CD4-positive, alpha-beta T cell (primary cell): Measurements from ENCODE around the gene LRRC42. TPM values are rescaled to one million over a fixed set of nuclear protein-coding genes. Genes with fewer than 3 reads are reported as not detected.

ENCODE experiments used
- ATAC-seq: fragments of 200-7000 bp; cut with Tn5 transposase; one replicate; pipeline ENCODE4 v1.10.0; 2022; ENCODE audit warnings: mild to moderate bottlenecking; ENCODE audit not compliant: poor library complexity
- CTCF ChIA-PET: fragments of 350-600 bp; sonication (Branson Sonifier 250); formaldehyde crosslinking; loops from one replicate; lab custom pipeline; 2021; ENCODE audit warnings: antibody characterized with exemption, inconsistent platforms; lab: Charles Lee
- POLR2A ChIA-PET: fragments of 350-600 bp; sonication (Branson Sonifier 250); formaldehyde crosslinking; loops from one replicate; lab custom pipeline; 2021; ENCODE audit warnings: antibody characterized with exemption, inconsistent platforms; lab: Charles Lee
- DNase-seq, 14 experiments: peaks; one replicate each; pipeline ENCODE4 v3.0.0-alpha.2; 2013 to 2020; ENCODE audit warnings: mixed read lengths in 2 of 14
- H3K27ac ChIP-seq, 2 donors: one replicate each; pipeline versions ENCODE4 v1.5.1 to v1.7.0; 2013; ENCODE audit warnings: low read length in 2 of 2, low read depth in 1 of 2, mild to moderate bottlenecking in 1 of 2
- H3K27me3 ChIP-seq, 2 experiments: 1 replicate in 1 of 2; 2 replicates in 1 of 2; pipeline versions ENCODE4 v1.6.1 to v1.7.0; 2013; ENCODE audit warnings: low read length in 2 of 2, control low read depth in 1 of 2, mild to moderate bottlenecking in 1 of 2, moderate library complexity in 1 of 2; ENCODE audit not compliant: insufficient read depth in 2 of 2, control insufficient read depth in 1 of 2
- H3K36me3 ChIP-seq: one replicate; pipeline ENCODE4 v1.6.1; 2013; ENCODE audit warnings: low read length, control low read depth; ENCODE audit not compliant: insufficient read depth
- H3K4me1 ChIP-seq: one replicate; pipeline ENCODE4 v1.6.1; 2013; ENCODE audit warnings: low read length, control low read depth; ENCODE audit not compliant: insufficient read depth
- H3K4me3 ChIP-seq: one replicate; pipeline ENCODE4 v1.5.1; 2013; ENCODE audit warnings: mild to moderate bottlenecking, low read length, moderate library complexity
- H3K9me3 ChIP-seq, 2 experiments: 1 replicate in 1 of 2; 2 replicates in 1 of 2; pipeline versions ENCODE4 v1.6.1 to v1.7.0; 2013; ENCODE audit warnings: low read length in 2 of 2, mild to moderate bottlenecking in 2 of 2, control low read depth in 1 of 2, moderate library complexity in 1 of 2; ENCODE audit not compliant: control insufficient read depth in 1 of 2, insufficient read depth in 1 of 2
- H3K27ac Mint-ChIP-seq: one replicate; pipeline ENCODE4 v1.8.0; 2020; ENCODE audit warnings: mixed read lengths
- H3K27me3 Mint-ChIP-seq: one replicate; pipeline ENCODE4 v1.8.0; 2021; ENCODE audit warnings: mixed read lengths
- H3K36me3 Mint-ChIP-seq: one replicate; pipeline ENCODE4 v1.8.0; 2021; ENCODE audit warnings: low read depth, mixed read lengths
- H3K4me1 Mint-ChIP-seq: one replicate; pipeline ENCODE4 v1.8.0; 2021; ENCODE audit warnings: low read depth, mixed read lengths
- H3K4me3 Mint-ChIP-seq: one replicate; pipeline ENCODE4 v1.8.0; 2020; ENCODE audit warnings: mild to moderate bottlenecking, mixed read lengths
- H3K9me3 Mint-ChIP-seq: one replicate; pipeline ENCODE4 v1.8.0; 2020; ENCODE audit warnings: mixed read lengths
- intact Hi-C, 2 experiments: fragments of 100-400 bp; cut with DNase I in 1 of 2; cut with micrococcal nuclease in 1 of 2; formaldehyde crosslinking; loops; one replicate each; pipeline versions ENCODE4 v1.15.1 to v1.9.0; 2023 to 2025; cut with DNase I, micrococcal nuclease
- total RNA-seq, 174 experiments: library from RNA in 2 of 174; stranded (reverse) in 2 of 174; gene quantifications; one replicate each; pipeline ENCODE4 v1.2.3 and lab custom pipeline; 2021 to 2026
- TF ChIP-seq, protein P1 (sequence below): fragments of 200-600 bp; IDR thresholded peaks from one replicate; pipeline ENCODE4 v1.8.0; 2022; ENCODE audit warnings: antibody characterized with exemption, mild to moderate bottlenecking

Gene LRRC42
- total RNA-seq, 2 experiments from 2014 or later = 3.9 to 5.0 TPM

DNA sequence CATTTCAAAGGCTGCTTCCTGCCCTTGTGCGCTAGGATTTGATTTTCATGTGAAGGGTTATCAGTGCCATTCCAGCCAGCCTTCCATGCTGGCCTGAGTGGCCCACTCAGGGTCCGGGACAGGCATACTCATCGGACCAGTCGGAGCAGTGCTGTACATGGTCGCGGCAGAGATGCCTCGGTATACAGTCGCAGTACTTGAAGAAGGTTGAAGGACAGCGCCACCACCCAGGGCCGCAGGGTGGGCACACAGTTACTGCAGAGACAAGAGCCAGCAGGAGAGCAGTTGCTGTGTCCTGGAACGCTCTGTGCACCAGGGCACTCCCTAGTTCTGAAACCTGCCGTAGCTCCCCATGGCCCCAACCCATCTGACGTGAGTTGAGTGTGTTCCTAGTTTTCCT is 62.7 kb downstream of the LRRC42 start:
- Mint-ChIP-seq H3K4me1 (no peaks in the 10 kb centered on the region), H3K27ac (no peak overlapping the region), H3K27me3 (no peaks in the 10 kb centered on the region), H3K9me3 (no peaks in the 10 kb centered on the region), H3K4me3 (no peak overlapping the region), H3K36me3 (no peaks in the 10 kb centered on the region)
- ATAC-seq (no peak), DNase-seq (no peak)
- POLR2A ChIA-PET = no interaction called here
- intact Hi-C loops = no loop called here
- Histone ChIP-seq H3K27me3 (no peaks in the 10 kb centered on the region), H3K4me3 (no peak overlapping the region), H3K4me1 (no peaks in the 10 kb centered on the region), H3K9me3 (peaks cover 0 to 6% of the 10 kb centered on the region in 2 experiments), H3K27ac (no peak overlapping the region), H3K36me3 (no peaks in the 10 kb centered on the region)
- CTCF ChIA-PET = interaction anchor here (0.6 kb wide), 1 partner anchor 24 kb away, joined by 3 read pairs; no protein-coding TSS in a partner anchor
- TF ChIP-seq, protein P1, sequence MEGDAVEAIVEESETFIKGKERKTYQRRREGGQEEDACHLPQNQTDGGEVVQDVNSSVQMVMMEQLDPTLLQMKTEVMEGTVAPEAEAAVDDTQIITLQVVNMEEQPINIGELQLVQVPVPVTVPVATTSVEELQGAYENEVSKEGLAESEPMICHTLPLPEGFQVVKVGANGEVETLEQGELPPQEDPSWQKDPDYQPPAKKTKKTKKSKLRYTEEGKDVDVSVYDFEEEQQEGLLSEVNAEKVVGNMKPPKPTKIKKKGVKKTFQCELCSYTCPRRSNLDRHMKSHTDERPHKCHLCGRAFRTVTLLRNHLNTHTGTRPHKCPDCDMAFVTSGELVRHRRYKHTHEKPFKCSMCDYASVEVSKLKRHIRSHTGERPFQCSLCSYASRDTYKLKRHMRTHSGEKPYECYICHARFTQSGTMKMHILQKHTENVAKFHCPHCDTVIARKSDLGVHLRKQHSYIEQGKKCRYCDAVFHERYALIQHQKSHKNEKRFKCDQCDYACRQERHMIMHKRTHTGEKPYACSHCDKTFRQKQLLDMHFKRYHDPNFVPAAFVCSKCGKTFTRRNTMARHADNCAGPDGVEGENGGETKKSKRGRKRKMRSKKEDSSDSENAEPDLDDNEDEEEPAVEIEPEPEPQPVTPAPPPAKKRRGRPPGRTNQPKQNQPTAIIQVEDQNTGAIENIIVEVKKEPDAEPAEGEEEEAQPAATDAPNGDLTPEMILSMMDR = no peak

DNA sequence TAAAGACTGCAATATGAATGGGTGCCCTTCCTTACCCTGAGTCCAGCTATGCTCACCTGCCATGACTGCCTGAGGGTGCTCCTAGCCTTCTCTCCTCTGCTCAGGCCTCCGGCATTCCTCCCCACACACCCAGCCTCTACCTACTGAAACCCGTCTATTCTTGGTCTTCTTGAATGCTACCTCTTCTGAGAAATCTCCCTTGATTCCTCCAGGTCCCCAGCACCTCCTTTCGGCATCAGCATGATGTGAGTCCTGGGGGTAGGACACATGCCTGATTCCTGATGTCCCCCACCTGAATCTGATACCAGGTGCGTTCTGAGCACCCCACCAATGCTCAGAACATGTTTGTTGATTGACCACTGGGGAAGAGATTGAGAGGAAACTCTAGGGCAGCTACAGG is 63.3 kb downstream of the LRRC42 start:
- Mint-ChIP-seq H3K9me3 (no peaks in the 10 kb centered on the region), H3K4me1 (no peaks in the 10 kb centered on the region), H3K27ac (no peak overlapping the region), H3K4me3 (no peak overlapping the region), H3K36me3 (no peaks in the 10 kb centered on the region), H3K27me3 (no peaks in the 10 kb centered on the region)
- DNase-seq (no peak), ATAC-seq (no peak)
- Histone ChIP-seq H3K27ac (no peak overlapping the region), H3K4me1 (no peaks in the 10 kb centered on the region), H3K9me3 (peaks cover 0 to under 1% of the 10 kb centered on the region in 2 experiments), H3K4me3 (no peak overlapping the region), H3K27me3 (no peaks in the 10 kb centered on the region), H3K36me3 (no peaks in the 10 kb centered on the region)
- intact Hi-C loops = no loop called here
- POLR2A ChIA-PET = no interaction called here
- CTCF ChIA-PET = no interaction called here
- TF ChIP-seq, protein P1 = no peak

- no peak overlapping the region for H3K27ac Mint-ChIP-seq
- H3K4me1 ChIP-seq = no peaks in the 10 kb centered on the region
Observed at GRCh38 chr1:54010415-54011117, 64.4 kb downstream of the LRRC42 start.

More at GRCh38 chr1:54010415-54011117, 64.4 kb downstream of the LRRC42 start:
- Mint-ChIP-seq H3K4me3 (no peak overlapping the region), H3K27me3 (no peaks in the 10 kb centered on the region), H3K9me3 (no peaks in the 10 kb centered on the region), H3K4me1 (no peaks in the 10 kb centered on the region), H3K36me3 (no peaks in the 10 kb centered on the region)
- ATAC-seq (no peak), DNase-seq (no peak)
- Histone ChIP-seq H3K9me3 (no peaks in the 10 kb centered on the region), H3K36me3 (no peaks in the 10 kb centered on the region), H3K4me3 (no peak overlapping the region), H3K27ac (no peak overlapping the region), H3K27me3 (no peaks in the 10 kb centered on the region)
- ChIA-PET POLR2A (no interaction called here), CTCF (no interaction called here)
- TF ChIP-seq, protein P1 = no peak
- intact Hi-C loops = no loop called here
